ENCODE data around the gene SLC16A9. TPM values are rescaled to one million over a fixed set of nuclear protein-coding genes. Genes with fewer than 3 reads are reported as not detected.

The SLC16A9 gene
- total RNA-seq, 1 experiment from 2014 or later: 12.9 TPM

GRCh38 chr10:59724098-59724938 lies 14.7 kb upstream of the SLC16A9 start:
- in situ Hi-C loops (cut with HindIII; ENCODE audit: low sequenced_read_pairs): no loop called here
- no peak for DNase-seq (ENCODE audit: low spot score)

- DNase-seq (ENCODE audit: low spot score): no peak
- in situ Hi-C loops (cut with HindIII; ENCODE audit: low sequenced_read_pairs): no loop called here
Measured at GRCh38 chr10:59720377-59720776, 10.7 kb upstream of the SLC16A9 start.

- in situ Hi-C loops (cut with HindIII; ENCODE audit: low sequenced_read_pairs): no loop called here
Measured at GRCh38 chr10:59719374-59719773, 9.7 kb upstream of the SLC16A9 start.

GRCh38 chr10:59718257-59718656 lies 8.6 kb upstream of the SLC16A9 start:
- DNase-seq (ENCODE audit: low spot score): peak; percentile 48
- in situ Hi-C loops (cut with HindIII; ENCODE audit: low sequenced_read_pairs): no loop called here

More at GRCh38 chr10:59719374-59719773, 9.7 kb upstream of the SLC16A9 start:
- no peak for DNase-seq (ENCODE audit: low spot score)

- in situ Hi-C loops (cut with HindIII; ENCODE audit: low sequenced_read_pairs): no loop called here
- no peak for DNase-seq (ENCODE audit: low spot score)
Measured at GRCh38 chr10:59713196-59713821, 3.7 kb upstream of the SLC16A9 start.

- DNase-seq (ENCODE audit: low spot score): no peak
- in situ Hi-C loops (cut with HindIII; ENCODE audit: low sequenced_read_pairs): no loop called here
Measured at GRCh38 chr10:59711871-59712494, 2.3 kb upstream of the SLC16A9 start.

- peak; percentile 62 for DNase-seq (ENCODE audit: low spot score)
- in situ Hi-C loops (cut with HindIII; ENCODE audit: low sequenced_read_pairs): no loop called here
Measured at GRCh38 chr10:59708816-59709394, 745 bp downstream of the SLC16A9 start.

GRCh38 chr10:59706851-59707797 lies 2.5 kb downstream of the SLC16A9 start:
- in situ Hi-C loops (cut with HindIII; ENCODE audit: low sequenced_read_pairs): no loop called here
- no peak for DNase-seq (ENCODE audit: low spot score)

- in situ Hi-C loops (cut with HindIII; ENCODE audit: low sequenced_read_pairs): no loop called here
Measured at GRCh38 chr10:59705931-59706330, 3.7 kb downstream of the SLC16A9 start.

GRCh38 chr10:59704630-59705029 lies 5.0 kb downstream of the SLC16A9 start:
- in situ Hi-C loops (cut with HindIII; ENCODE audit: low sequenced_read_pairs): no loop called here
- DNase-seq (ENCODE audit: low spot score): no peak

More at GRCh38 chr10:59705931-59706330, 3.7 kb downstream of the SLC16A9 start:
- DNase-seq (ENCODE audit: low spot score): no peak

GRCh38 chr10:59702347-59702746 lies 7.3 kb downstream of the SLC16A9 start:
- in situ Hi-C loops (cut with HindIII; ENCODE audit: low sequenced_read_pairs): no loop called here
- DNase-seq (ENCODE audit: low spot score): no peak

- in situ Hi-C loops (cut with HindIII; ENCODE audit: low sequenced_read_pairs): no loop called here
- no peak for DNase-seq (ENCODE audit: low spot score)
Measured at GRCh38 chr10:59700709-59701108, 8.9 kb downstream of the SLC16A9 start.

GRCh38 chr10:59698326-59698725 lies 11.3 kb downstream of the SLC16A9 start:
- in situ Hi-C loops (cut with HindIII; ENCODE audit: low sequenced_read_pairs): no loop called here
- no peak for DNase-seq (ENCODE audit: low spot score)

- no peak for DNase-seq (ENCODE audit: low spot score)
- in situ Hi-C loops (cut with HindIII; ENCODE audit: low sequenced_read_pairs): no loop called here
Measured at GRCh38 chr10:59695637-59696036, 14.0 kb downstream of the SLC16A9 start.

GRCh38 chr10:59694936-59695335 lies 14.7 kb downstream of the SLC16A9 start:
- in situ Hi-C loops (cut with HindIII; ENCODE audit: low sequenced_read_pairs): no loop called here
- DNase-seq (ENCODE audit: low spot score): no peak

- in situ Hi-C loops (cut with HindIII; ENCODE audit: low sequenced_read_pairs): no loop called here
- DNase-seq (ENCODE audit: low spot score): no peak
Measured at GRCh38 chr10:59692113-59692512, 17.5 kb downstream of the SLC16A9 start.

GRCh38 chr10:59688921-59689351 lies 20.7 kb downstream of the SLC16A9 start:
- DNase-seq (ENCODE audit: low spot score): no peak
- in situ Hi-C loops (cut with HindIII; ENCODE audit: low sequenced_read_pairs): no loop called here

- in situ Hi-C loops (cut with HindIII; ENCODE audit: low sequenced_read_pairs): no loop called here
- no peak for DNase-seq (ENCODE audit: low spot score)
Measured at GRCh38 chr10:59687657-59688056, 22.0 kb downstream of the SLC16A9 start.

- in situ Hi-C loops (cut with HindIII; ENCODE audit: low sequenced_read_pairs): no loop called here
- DNase-seq (ENCODE audit: low spot score): peak; percentile 52
Measured at GRCh38 chr10:59684006-59684405, 25.6 kb downstream of the SLC16A9 start.
